ENCODE data around the gene DDX46. TPM values are rescaled to one million over a fixed set of nuclear protein-coding genes. Genes with fewer than 3 reads are reported as not detected.

DDX46 gene
- total RNA-seq, 1 experiment from 2014 or later: 99.3 TPM

GRCh38 chr5:134784946-134785620, 26.5 kb downstream of the DDX46 start:
- Histone ChIP-seq H3K27me3 (ENCODE audit: insufficient read depth, low read length) (no peaks in the 10 kb centered on the region), H3K9me3 (ENCODE audit: control insufficient read depth in 1 of 2, insufficient read depth in 1 of 2, low read depth in 1 of 2, low read length in 2 of 2) (no peaks in the 10 kb centered on the region), H2AFZ (ENCODE audit: low read depth, low read length, poor library complexity, severe bottlenecking) (no peak overlapping the region), H3K4me3 (replicated peaks in 1 of 2; ENCODE audit: low read depth in 1 of 2, low read length in 2 of 2) (no peak overlapping the region), H3K79me2 (ENCODE audit: insufficient read depth, low read length) (peaks cover 28% of the 10 kb centered on the region), H3K4me1 (ENCODE audit: control insufficient read depth in 1 of 2, insufficient read depth in 2 of 2, low read length in 2 of 2) (no peaks in the 10 kb centered on the region), H3K4me2 (ENCODE audit: low read length) (no peak overlapping the region), H3K36me3 (ENCODE audit: control insufficient read depth in 1 of 2, insufficient read depth in 2 of 2, low read length in 2 of 2) (peaks cover 50 to 52% of the 10 kb centered on the region in 2 experiments), H4K20me1 (ENCODE audit: insufficient read depth) (no peaks in the 10 kb centered on the region), H3K27ac (ENCODE audit: low read depth, low read length) (no peak overlapping the region), H3K9ac (ENCODE audit: low read length) (no peak overlapping the region), H3K9me2 (ENCODE audit: insufficient read depth) (no peaks in the 10 kb centered on the region)
- RAD21 ChIA-PET (ENCODE audit: low non-redundant PET in 1 of 2, low total read pairs in 2 of 2, uncharacterized antibody in 2 of 2, unreplicated experiment in 2 of 2): no interaction called here
- no peak for TF ChIP-seq EZH2 (IDR thresholded peaks at IDR 0.05)
- no peak for TF ChIP-seq CEBPB (IDR thresholded peaks at IDR 0.05; ENCODE audit: low read depth)
- no peak for TF ChIP-seq REST (IDR thresholded peaks at IDR 0.05; ENCODE audit: low read depth)
- no peak for TF ChIP-seq ZFX (IDR thresholded peaks at IDR 0.05)
- no peak for TF ChIP-seq RAD21 (IDR thresholded peaks at IDR 0.05; ENCODE audit: low read depth)
- no peak for TF ChIP-seq YY1 (IDR thresholded peaks at IDR 0.05; ENCODE audit: extremely low read depth, insufficient replicate concordance, low read depth, low read length)
- TF ChIP-seq SP1 (IDR thresholded peaks at IDR 0.05; ENCODE audit: low read depth): no peak
- no peak for TF ChIP-seq ZNF274 (IDR thresholded peaks at IDR 0.05; ENCODE audit: low read depth, low read length)
- TF ChIP-seq EGR1 (IDR thresholded peaks at IDR 0.05; ENCODE audit: low read depth): no peak
- TF ChIP-seq POLR2AphosphoS5 (IDR thresholded peaks at IDR 0.05; ENCODE audit: low read depth, low read length): no peak
- ATAC-seq (no peak), DNase-seq (ENCODE audit: low read depth, low spot score) (no peak)
- no TSS peak for BruUV-seq (replicated peaks)
- CTCF ChIA-PET: interaction anchor here (0.7 to 0.9 kb wide), 2 partner anchors 120 to 121 kb away, joined by 3 to 6 read pairs; partner anchors contain the start of gene PCBD2
- intact Hi-C loops (cut with micrococcal nuclease): loop anchor here (1.0 kb wide), 1 partner anchor 120 kb away; the partner anchor contains the start of gene PCBD2
- POLR2A ChIA-PET: no interaction called here

Measured in HCT116 (cell line).